ENCODE measurements around the gene MYNN. TPM values are rescaled to one million over a fixed set of nuclear protein-coding genes. Genes with fewer than 3 reads are reported as not detected.

Gene MYNN
- total and polyA plus RNA-seq, 9 of the 15 experiments (the other 6 are each of a cell fraction or from before 2014, with no cell fraction given): 10.4 to 35.7 (median 21.3) TPM

DNA sequence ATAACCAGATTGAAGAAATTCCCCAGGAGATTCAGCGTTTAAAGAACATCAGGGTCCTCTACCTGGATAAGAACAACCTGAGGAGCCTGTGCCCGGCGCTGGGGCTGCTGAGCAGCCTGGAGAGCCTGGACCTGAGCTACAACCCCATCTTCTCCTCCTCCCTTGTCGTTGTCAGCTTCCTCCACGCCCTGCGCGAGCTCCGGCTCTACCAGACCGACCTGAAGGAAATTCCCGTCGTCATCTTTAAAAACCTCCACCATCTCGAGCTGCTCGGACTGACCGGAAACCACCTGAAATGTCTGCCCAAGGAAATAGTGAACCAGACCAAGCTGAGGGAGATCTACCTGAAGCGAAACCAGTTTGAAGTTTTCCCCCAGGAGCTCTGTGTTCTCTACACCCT, 48.9 kb downstream of the MYNN start:
- DNase-seq (ENCODE audit: extremely low read depth in 1 of 4, low spot score in 3 of 4): no peak
- H3K4me1 ChIP-seq (replicated peaks in 1 of 2; ENCODE audit: control insufficient read depth in 2 of 2, insufficient read depth in 2 of 2, low read length in 2 of 2): peaks cover 0 to 5% of the 10 kb centered on the region in 2 experiments; a peak in 2 of 5 replicates
- H3K4me3 ChIP-seq: no peak overlapping the region
- no peaks in the 10 kb centered on the region for H3K9me3 ChIP-seq (replicated peaks; ENCODE audit: control insufficient read depth, insufficient read depth, low read depth, low read length)
- no peaks in the 10 kb centered on the region for H3K79me2 ChIP-seq (ENCODE audit: control insufficient read depth, insufficient read depth, low read length)
- ChIA-PET POLR2A (interaction anchor here (0.6 to 1.0 kb wide), 2 partner anchors 13 kb away, joined by 3 read pairs; no protein-coding TSS in a partner anchor), CTCF (ENCODE audit: low intra/inter-chr PET ratio) (no interaction called here)
- BruUV-seq (replicated peaks): no TSS peak
- H4K20me1 ChIP-seq (replicated peaks; ENCODE audit: control insufficient read depth, insufficient read depth, low read length): no peaks in the 10 kb centered on the region
- H3K9ac ChIP-seq (ENCODE audit: insufficient read depth in 1 of 2, low read depth in 2 of 2, low read length in 2 of 2): peak overlapping the region in 1 of 2 experiments; percentile 19; a peak in 1 of 4 replicates
- FAIRE-seq: no peak
- H2AFZ ChIP-seq (ENCODE audit: low read depth, low read length): peak overlapping the region; percentile 16; the same call in 1 of the 2 replicates
- peak; percentile 63 for ATAC-seq
- no peak for TF ChIP-seq ZNF23 (CRISPR knock-in tag; IDR thresholded peaks at IDR 0.05)
- no peak for TF ChIP-seq ZNF174 (CRISPR knock-in tag; IDR thresholded peaks at IDR 0.05)
- intact Hi-C loops (cut with micrococcal nuclease) (no loop called here), in situ Hi-C loops (cut with MboI) (no loop called here)
- no peaks in the 10 kb centered on the region for H3K9me1 ChIP-seq (ENCODE audit: control insufficient read depth, insufficient read depth, low read length)
- no peak overlapping the region for H3K4me2 ChIP-seq (ENCODE audit: insufficient read depth, low read length)
- H3K27ac ChIP-seq (ENCODE audit: extremely low read depth, low read depth, low read length): no peak overlapping the region
- no peaks in the 10 kb centered on the region for H3K36me3 ChIP-seq (ENCODE audit: control insufficient read depth, insufficient read depth, low read length)
- WGBS (ENCODE audit: insufficient coverage, low coverage, missing lambda C conversion rate): 34% methylated on average over 15 of the region's 15 CpGs
- peaks cover 4 to 19% of the 10 kb centered on the region in 2 experiments for H3K27me3 ChIP-seq (ENCODE audit: control insufficient read depth in 2 of 2, insufficient read depth in 2 of 2, low read length in 2 of 2)

DNA sequence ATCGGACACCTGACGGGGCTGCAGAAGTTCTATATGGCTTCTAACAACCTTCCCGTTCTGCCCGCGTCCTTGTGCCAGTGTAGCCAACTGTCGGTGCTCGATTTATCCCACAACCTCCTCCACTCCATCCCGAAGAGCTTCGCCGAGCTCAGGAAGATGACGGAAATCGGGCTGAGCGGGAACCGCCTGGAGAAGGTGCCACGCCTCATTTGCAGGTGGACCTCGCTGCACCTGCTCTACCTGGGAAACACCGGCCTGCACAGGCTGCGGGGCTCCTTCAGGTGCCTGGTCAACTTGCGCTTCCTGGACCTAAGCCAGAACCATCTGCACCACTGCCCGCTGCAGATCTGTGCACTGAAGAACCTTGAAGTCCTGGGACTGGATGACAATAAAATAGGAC, 49.3 kb downstream of the MYNN start:
- Histone ChIP-seq H2AFZ (ENCODE audit: low read depth, low read length) (peak overlapping the region; percentile 16; the same call in 1 of the 2 replicates), H3K36me3 (ENCODE audit: control insufficient read depth, insufficient read depth, low read length) (no peaks in the 10 kb centered on the region), H3K9me1 (ENCODE audit: control insufficient read depth, insufficient read depth, low read length) (no peaks in the 10 kb centered on the region), H4K20me1 (replicated peaks; ENCODE audit: control insufficient read depth, insufficient read depth, low read length) (no peaks in the 10 kb centered on the region), H3K79me2 (ENCODE audit: control insufficient read depth, insufficient read depth, low read length) (no peaks in the 10 kb centered on the region), H3K9me3 (replicated peaks; ENCODE audit: control insufficient read depth, insufficient read depth, low read depth, low read length) (no peaks in the 10 kb centered on the region), H3K27me3 (ENCODE audit: control insufficient read depth in 2 of 2, insufficient read depth in 2 of 2, low read length in 2 of 2) (peaks cover 4 to 19% of the 10 kb centered on the region in 2 experiments), H3K4me1 (replicated peaks in 1 of 2; ENCODE audit: control insufficient read depth in 2 of 2, insufficient read depth in 2 of 2, low read length in 2 of 2) (peaks cover 0 to 5% of the 10 kb centered on the region in 2 experiments; a peak in 2 of 5 replicates), H3K4me3 (no peak overlapping the region), H3K27ac (ENCODE audit: extremely low read depth, low read depth, low read length) (no peak overlapping the region), H3K9ac (ENCODE audit: insufficient read depth in 1 of 2, low read depth in 2 of 2, low read length in 2 of 2) (no peak overlapping the region; a peak in 1 of 4 replicates), H3K4me2 (ENCODE audit: insufficient read depth, low read length) (no peak overlapping the region)
- TF ChIP-seq NFIC (IDR thresholded peaks at IDR 0.05) (0 out of 2 replicates have a peak, but pooled peaks have one; percentile 15), ZNF583 (CRISPR knock-in tag; IDR thresholded peaks at IDR 0.05) (no peak)
- no peak for ATAC-seq
- no TSS peak for BruUV-seq (replicated peaks)
- intact Hi-C loops (cut with micrococcal nuclease): no loop called here
- no peak for DNase-seq (ENCODE audit: extremely low read depth in 1 of 4, low spot score in 3 of 4)
- in situ Hi-C loops (cut with MboI): no loop called here
- 48% methylated on average over 20 of the region's 20 CpGs for WGBS (ENCODE audit: insufficient coverage, low coverage, missing lambda C conversion rate)
- FAIRE-seq: no peak
- CTCF ChIA-PET (ENCODE audit: low intra/inter-chr PET ratio): no interaction called here
- POLR2A ChIA-PET: no interaction called here

Data from K562 (cell line).